C4-2B (cell line): ENCODE measurements around the gene LYG2.
"Not testable (repeated sequence)": the region's sequence is repeated elsewhere in the genome, so short reads cannot be mapped to it uniquely, and the experiment has no call there.

Source experiments
- H3K27ac ChIP-seq: fragments of 450-650 bp; 2 replicates; pipeline ENCODE4 v1.5.1; 2017
- CTCF ChIP-seq: fragments of 450-650 bp; conservative IDR thresholded peaks from 2 replicates; pipeline ENCODE4 v1.5.1; 2017; ENCODE audit warnings: mild to moderate bottlenecking
- ZFX ChIP-seq: fragments of 450-650 bp; IDR thresholded peaks from 2 replicates; pipeline ENCODE4 v1.6.1; 2017

Gene LYG2

GRCh38 chr2:99200076-99200800, 55.2 kb downstream of the LYG2 start:
- TF ChIP-seq CTCF (no peak), ZFX (no peak)
- no peak overlapping the region for H3K27ac ChIP-seq

DNA sequence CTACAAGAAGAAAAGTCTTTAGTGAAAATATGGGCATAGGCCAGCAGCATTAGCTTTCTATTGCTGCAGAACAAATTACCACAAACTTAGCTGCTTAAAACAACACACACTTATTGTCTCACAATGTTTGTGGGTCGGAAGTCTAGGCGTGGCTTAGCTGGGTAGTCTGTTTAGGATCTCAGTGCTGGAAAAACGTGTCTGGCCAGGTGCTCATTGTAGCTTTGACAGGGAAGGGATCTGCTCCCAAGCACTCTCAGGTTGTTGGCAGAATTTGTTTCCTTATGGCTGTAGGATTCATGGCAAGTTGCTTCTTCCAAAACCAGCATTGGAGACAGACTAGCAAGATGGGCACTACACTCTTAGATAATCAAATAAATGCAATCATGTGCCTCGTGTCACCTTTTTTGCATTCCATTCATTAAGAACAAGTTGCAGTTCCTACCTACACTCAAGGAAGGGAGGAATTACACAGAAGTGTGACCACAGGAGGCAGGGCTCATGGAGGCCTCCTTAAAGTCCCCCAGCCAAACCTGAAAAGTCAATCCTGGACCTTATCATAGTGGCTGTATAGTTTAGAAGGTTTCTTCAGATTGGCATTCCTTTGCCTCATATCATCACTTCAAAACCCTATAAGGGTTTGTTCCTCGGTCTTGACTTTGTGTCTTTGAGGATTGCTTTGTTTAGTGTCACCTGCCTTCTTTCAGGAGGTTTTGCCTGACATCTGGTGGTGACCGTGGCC, 57.2 kb downstream of the LYG2 start:
- TF ChIP-seq ZFX (no peak), CTCF (no peak)
- H3K27ac ChIP-seq, result no peak overlapping the region; the same call in 1 of the 2 replicates

- not testable (repeated sequence) for H3K27ac ChIP-seq
Measured at GRCh38 chr2:99192364-99192763, 63.1 kb downstream of the LYG2 start.
